Measurements from ENCODE around the gene DGKB. TPM values are rescaled to one million over a fixed set of nuclear protein-coding genes. Genes with fewer than 3 reads are reported as not detected.

Gene DGKB
- total RNA-seq, 1 experiment from 2014 or later, result not detected

DNA sequence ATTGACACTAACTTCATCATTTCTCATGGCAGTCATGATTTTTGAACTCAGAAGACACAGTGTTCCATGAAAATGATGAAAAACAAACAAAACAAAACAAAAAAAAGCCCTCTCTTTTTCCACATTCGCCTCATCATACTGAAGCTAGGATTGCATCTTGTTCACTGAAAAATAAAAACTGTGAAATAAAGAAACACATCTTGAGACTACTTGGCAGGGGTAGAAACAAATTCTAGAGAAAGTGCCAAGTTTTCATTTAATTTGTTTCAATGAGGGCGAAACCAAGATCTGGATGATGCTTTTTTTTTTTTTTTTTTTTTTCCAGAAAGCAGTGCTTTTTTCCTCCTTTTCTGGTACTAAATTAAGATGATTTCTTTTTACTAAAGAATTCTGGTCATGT is 562.7 kb downstream of the DGKB start:
- intact Hi-C loops (cut with micrococcal nuclease), result no loop called here
- no TSS peak for BruUV-seq (replicated peaks)
- Mint-ChIP-seq H3K9me3 (ENCODE audit: unreplicated experiment) (no peaks in the 10 kb centered on the region), H3K4me1 (ENCODE audit: insufficient read depth, unreplicated experiment) (no peaks in the 10 kb centered on the region), H3K27me3 (ENCODE audit: insufficient read depth, unreplicated experiment) (no peaks in the 10 kb centered on the region), H3K4me3 (ENCODE audit: unreplicated experiment) (no peak overlapping the region), H3K36me3 (ENCODE audit: insufficient read depth, unreplicated experiment) (no peaks in the 10 kb centered on the region), H3K27ac (ENCODE audit: low read depth, unreplicated experiment) (no peak overlapping the region)
- TF ChIP-seq, protein P1, sequence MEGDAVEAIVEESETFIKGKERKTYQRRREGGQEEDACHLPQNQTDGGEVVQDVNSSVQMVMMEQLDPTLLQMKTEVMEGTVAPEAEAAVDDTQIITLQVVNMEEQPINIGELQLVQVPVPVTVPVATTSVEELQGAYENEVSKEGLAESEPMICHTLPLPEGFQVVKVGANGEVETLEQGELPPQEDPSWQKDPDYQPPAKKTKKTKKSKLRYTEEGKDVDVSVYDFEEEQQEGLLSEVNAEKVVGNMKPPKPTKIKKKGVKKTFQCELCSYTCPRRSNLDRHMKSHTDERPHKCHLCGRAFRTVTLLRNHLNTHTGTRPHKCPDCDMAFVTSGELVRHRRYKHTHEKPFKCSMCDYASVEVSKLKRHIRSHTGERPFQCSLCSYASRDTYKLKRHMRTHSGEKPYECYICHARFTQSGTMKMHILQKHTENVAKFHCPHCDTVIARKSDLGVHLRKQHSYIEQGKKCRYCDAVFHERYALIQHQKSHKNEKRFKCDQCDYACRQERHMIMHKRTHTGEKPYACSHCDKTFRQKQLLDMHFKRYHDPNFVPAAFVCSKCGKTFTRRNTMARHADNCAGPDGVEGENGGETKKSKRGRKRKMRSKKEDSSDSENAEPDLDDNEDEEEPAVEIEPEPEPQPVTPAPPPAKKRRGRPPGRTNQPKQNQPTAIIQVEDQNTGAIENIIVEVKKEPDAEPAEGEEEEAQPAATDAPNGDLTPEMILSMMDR (IDR thresholded peaks at IDR 0.05; ENCODE audit: unreplicated experiment), result no peak
- CTCF ChIA-PET, result interaction anchor here (0.6 kb wide), 1 partner anchor 339 kb away, joined by 4 read pairs; no protein-coding TSS in a partner anchor
- DNase-seq (ENCODE audit: unreplicated experiment), result no peak
- POLR2A ChIA-PET, result no interaction called here

DNA sequence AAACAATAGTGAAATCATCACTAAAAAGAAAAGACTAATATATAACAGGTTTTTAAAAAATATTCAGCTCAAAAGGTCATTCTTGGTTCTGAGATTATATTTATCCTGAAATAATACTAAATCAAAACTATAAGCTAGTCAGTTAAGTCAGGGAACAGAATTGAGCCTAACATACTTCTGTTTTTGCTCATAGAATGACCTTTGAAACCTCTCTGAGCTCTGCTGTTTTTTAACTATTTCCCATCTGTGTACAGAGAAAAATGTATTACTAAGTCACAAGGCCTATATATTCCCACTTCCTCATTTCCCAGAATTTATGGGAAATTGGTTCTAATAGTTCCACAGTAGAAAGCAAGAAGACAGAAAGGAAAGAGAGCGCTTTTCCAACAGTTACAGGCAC is 566.3 kb downstream of the DGKB start:
- ChIA-PET POLR2A (no interaction called here), CTCF (no interaction called here)
- intact Hi-C loops (cut with micrococcal nuclease), result no loop called here
- TF ChIP-seq, protein P1 (IDR thresholded peaks at IDR 0.05; ENCODE audit: unreplicated experiment), result no peak
- no TSS peak for BruUV-seq (replicated peaks)
- DNase-seq (ENCODE audit: unreplicated experiment), result no peak
- Mint-ChIP-seq H3K4me3 (ENCODE audit: unreplicated experiment) (no peak overlapping the region), H3K27ac (ENCODE audit: low read depth, unreplicated experiment) (no peak overlapping the region), H3K9me3 (ENCODE audit: unreplicated experiment) (no peaks in the 10 kb centered on the region), H3K36me3 (ENCODE audit: insufficient read depth, unreplicated experiment) (no peaks in the 10 kb centered on the region), H3K4me1 (ENCODE audit: insufficient read depth, unreplicated experiment) (no peaks in the 10 kb centered on the region), H3K27me3 (ENCODE audit: insufficient read depth, unreplicated experiment) (no peaks in the 10 kb centered on the region)

DNA sequence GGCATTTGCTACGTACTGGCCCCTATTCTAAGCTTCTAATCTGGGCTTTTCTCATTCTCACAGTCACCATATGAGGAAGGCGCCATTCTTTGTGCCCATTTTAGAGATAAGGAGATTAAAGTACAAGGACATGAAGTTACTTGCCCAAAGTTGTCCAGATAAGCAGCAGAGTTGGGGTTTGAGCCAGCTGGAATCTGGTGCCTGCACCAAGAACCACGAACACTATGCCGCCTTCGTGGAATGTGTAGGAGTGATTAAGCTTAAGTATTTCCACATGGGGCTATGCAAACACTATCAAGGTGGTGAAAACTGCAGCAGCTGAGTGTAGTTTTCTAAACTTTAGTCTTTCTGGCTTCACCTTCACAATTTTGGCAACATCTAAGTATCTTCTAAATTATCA is 570.4 kb downstream of the DGKB start:
- Mint-ChIP-seq H3K4me1 (ENCODE audit: insufficient read depth, unreplicated experiment) (no peaks in the 10 kb centered on the region), H3K27ac (ENCODE audit: low read depth, unreplicated experiment) (no peak overlapping the region), H3K4me3 (ENCODE audit: unreplicated experiment) (no peak overlapping the region), H3K9me3 (ENCODE audit: unreplicated experiment) (no peaks in the 10 kb centered on the region), H3K27me3 (ENCODE audit: insufficient read depth, unreplicated experiment) (no peaks in the 10 kb centered on the region), H3K36me3 (ENCODE audit: insufficient read depth, unreplicated experiment) (no peaks in the 10 kb centered on the region)
- BruUV-seq (replicated peaks), result no TSS peak
- ChIA-PET POLR2A (interaction anchor here (0.6 kb wide), 1 partner anchor 34 kb away, joined by 4 read pairs; no protein-coding TSS in a partner anchor), CTCF (no interaction called here)
- no peak for DNase-seq (ENCODE audit: unreplicated experiment)
- TF ChIP-seq, protein P1 (IDR thresholded peaks at IDR 0.05; ENCODE audit: unreplicated experiment), result no peak
- intact Hi-C loops (cut with micrococcal nuclease), result no loop called here

DNA sequence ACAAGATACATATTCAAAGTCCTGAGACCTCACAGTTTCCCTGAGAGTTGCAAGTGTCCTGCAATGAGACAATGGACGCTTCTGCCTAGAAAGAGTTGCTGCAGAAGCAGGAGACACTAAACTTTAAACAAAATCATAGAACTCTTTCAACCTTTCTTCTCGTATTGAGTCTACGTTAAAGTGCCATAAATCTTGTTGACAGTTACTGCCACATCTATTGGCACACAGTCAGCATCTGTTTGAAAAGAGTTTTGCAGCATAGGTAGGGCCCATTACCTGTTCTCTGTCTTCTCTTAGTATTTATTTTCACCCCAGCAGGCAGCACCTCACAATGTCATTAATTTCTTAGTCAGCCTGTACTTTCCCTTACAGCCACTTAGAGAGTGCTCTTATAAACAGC is 577.8 kb downstream of the DGKB start:
- no peaks in the 10 kb centered on the region for H3K9me3 Mint-ChIP-seq (ENCODE audit: unreplicated experiment)
- H3K4me1 Mint-ChIP-seq (ENCODE audit: insufficient read depth, unreplicated experiment), result no peaks in the 10 kb centered on the region
- no peak for DNase-seq (ENCODE audit: unreplicated experiment)
- H3K4me3 Mint-ChIP-seq (ENCODE audit: unreplicated experiment), result no peak overlapping the region
- TF ChIP-seq, protein P1 (IDR thresholded peaks at IDR 0.05; ENCODE audit: unreplicated experiment), result no peak
- no peaks in the 10 kb centered on the region for H3K27me3 Mint-ChIP-seq (ENCODE audit: insufficient read depth, unreplicated experiment)
- BruUV-seq (replicated peaks), result no TSS peak
- H3K27ac Mint-ChIP-seq (ENCODE audit: low read depth, unreplicated experiment), result no peak overlapping the region
- ChIA-PET CTCF (interaction anchor here (0.7 kb wide), 2 partner anchors 78 to 692 kb away, joined by 3 to 6 read pairs; no protein-coding TSS in a partner anchor), POLR2A (no interaction called here)
- intact Hi-C loops (cut with micrococcal nuclease), result no loop called here
- H3K36me3 Mint-ChIP-seq (ENCODE audit: insufficient read depth, unreplicated experiment), result no peaks in the 10 kb centered on the region

Measured in MCF 10A (cell line).